Measurements from ENCODE around the gene SEMA4D. TPM values are rescaled to one million over a fixed set of nuclear protein-coding genes. Genes with fewer than 3 reads are reported as not detected.
"Not testable (repeated sequence)": the region's sequence is repeated elsewhere in the genome, so short reads cannot be mapped to it uniquely, and the experiment has no call there.

The SEMA4D gene
- total RNA-seq, 1 donor from 2014 or later: 13.5 TPM

DNA sequence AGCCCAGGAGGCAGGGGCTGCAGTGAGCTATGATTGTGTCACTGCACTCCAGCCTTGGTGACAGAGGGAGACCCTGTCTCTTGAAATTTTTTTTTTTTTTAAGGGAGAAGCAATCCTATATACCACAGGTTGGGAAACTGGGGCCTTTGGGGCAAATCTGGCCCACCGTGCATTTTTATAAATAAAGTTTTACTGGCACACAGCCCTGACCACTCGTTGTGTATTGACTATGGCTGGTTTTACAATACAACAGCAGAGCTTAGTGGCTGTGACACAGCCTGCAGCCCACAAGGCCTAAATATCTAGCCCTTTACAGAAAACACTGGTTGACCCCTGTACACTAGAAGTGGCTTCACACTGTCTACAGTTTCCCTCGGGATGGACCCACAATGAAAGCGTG is 121.6 kb downstream of the SEMA4D start:
- H3K4me1 ChIP-seq: no peaks in the 10 kb centered on the region
- no peak for DNase-seq (ENCODE audit: low spot score in 2 of 2)
- no peak overlapping the region for H3K4me3 ChIP-seq
- TF ChIP-seq, protein P1, sequence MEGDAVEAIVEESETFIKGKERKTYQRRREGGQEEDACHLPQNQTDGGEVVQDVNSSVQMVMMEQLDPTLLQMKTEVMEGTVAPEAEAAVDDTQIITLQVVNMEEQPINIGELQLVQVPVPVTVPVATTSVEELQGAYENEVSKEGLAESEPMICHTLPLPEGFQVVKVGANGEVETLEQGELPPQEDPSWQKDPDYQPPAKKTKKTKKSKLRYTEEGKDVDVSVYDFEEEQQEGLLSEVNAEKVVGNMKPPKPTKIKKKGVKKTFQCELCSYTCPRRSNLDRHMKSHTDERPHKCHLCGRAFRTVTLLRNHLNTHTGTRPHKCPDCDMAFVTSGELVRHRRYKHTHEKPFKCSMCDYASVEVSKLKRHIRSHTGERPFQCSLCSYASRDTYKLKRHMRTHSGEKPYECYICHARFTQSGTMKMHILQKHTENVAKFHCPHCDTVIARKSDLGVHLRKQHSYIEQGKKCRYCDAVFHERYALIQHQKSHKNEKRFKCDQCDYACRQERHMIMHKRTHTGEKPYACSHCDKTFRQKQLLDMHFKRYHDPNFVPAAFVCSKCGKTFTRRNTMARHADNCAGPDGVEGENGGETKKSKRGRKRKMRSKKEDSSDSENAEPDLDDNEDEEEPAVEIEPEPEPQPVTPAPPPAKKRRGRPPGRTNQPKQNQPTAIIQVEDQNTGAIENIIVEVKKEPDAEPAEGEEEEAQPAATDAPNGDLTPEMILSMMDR (IDR thresholded peaks at IDR 0.05): no peak
- H3K36me3 ChIP-seq: peaks cover 5 to 15% of the 10 kb centered on the region in 2 donors
- no peaks in the 10 kb centered on the region for H3K27me3 ChIP-seq
- no peaks in the 10 kb centered on the region for H3K9me3 ChIP-seq
- intact Hi-C loops (cut with DNase I): no loop called here
- H3K27ac ChIP-seq: no peak overlapping the region

DNA sequence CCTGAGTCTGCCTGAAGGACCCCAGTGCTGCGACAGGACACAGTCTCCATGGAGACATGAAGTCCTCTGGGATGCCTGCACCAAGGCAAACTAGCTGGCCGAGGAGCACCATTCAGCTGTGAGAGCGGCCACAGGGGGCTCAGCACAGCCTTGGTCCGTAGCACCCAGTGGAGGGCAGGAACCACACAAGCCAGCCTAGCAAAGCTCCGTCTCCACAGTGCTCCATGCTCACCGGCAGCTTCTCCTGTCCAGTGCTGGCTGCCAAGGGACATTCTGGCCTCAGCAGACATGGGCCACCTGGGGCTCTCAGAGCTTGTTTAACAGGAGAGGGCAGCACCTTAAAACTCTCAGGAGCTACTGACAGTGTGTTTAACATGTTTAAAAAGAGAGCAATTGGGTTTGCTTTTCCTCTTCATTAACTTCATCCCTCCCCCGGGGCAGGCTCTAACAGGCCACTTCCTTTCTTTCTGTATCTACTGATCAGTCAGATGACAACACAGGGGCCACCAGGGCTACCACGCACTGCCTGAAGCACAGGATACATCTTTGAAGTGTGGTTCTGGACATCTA is 122.6 kb downstream of the SEMA4D start:
- Histone ChIP-seq H3K27ac (no peak overlapping the region), H3K4me1 (no peaks in the 10 kb centered on the region), H3K9me3 (no peaks in the 10 kb centered on the region), H3K36me3 (peaks cover 5 to 11% of the 10 kb centered on the region in 2 donors), H3K27me3 (no peaks in the 10 kb centered on the region), H3K4me3 (no peak overlapping the region)
- no peak for DNase-seq (ENCODE audit: low spot score in 2 of 2)
- TF ChIP-seq, protein P1 (IDR thresholded peaks at IDR 0.05): no peak
- intact Hi-C loops (cut with DNase I): no loop called here

DNA sequence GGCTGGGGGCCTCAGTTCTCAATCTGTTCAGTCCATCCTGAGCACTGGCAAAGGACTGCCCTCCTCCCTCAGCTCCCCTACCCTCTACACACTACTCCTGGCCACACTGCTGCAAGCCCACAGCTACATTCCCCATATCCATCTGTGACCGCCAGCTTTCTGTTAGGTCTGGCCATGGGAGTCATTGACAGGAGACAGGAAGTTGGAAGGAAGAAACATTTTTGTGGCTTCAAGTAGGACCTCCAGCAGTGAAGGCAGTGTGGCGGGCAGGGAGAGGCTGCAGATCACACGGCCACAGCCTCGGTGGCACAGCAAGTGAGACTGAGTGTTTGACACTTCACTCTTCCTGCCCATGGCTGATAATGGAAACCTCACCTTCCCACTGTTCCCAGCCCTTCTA is 123.7 kb downstream of the SEMA4D start:
- H3K9me3 ChIP-seq: no peaks in the 10 kb centered on the region
- no peak overlapping the region for H3K4me3 ChIP-seq
- TF ChIP-seq, protein P1 (IDR thresholded peaks at IDR 0.05): no peak
- no peak overlapping the region for H3K27ac ChIP-seq
- intact Hi-C loops (cut with DNase I): no loop called here
- no peaks in the 10 kb centered on the region for H3K4me1 ChIP-seq
- no peak for DNase-seq (ENCODE audit: low spot score in 2 of 2)
- H3K27me3 ChIP-seq: no peaks in the 10 kb centered on the region
- H3K36me3 ChIP-seq: peaks cover 5 to 8% of the 10 kb centered on the region in 2 donors

DNA sequence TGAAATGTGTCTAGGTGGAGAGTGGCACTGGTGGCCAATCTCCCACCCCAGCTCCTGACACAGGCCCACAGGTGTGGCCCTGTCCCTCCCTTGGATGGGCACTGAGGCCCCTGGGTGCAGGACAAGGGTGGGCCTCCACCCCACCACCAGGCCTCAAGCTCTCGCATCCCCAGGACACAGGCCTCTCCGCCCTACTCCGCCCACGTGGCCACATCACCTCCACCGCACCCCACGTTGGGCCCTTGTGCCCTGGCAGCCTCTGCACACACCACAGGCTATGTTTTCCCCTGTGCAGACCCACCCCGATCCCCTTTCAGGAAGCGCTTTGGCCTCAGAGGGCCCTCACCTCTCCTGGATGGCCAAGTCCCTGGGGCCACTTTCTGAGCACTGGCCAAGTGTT is 124.9 kb downstream of the SEMA4D start:
- H3K27me3 ChIP-seq: no peaks in the 10 kb centered on the region
- H3K27ac ChIP-seq: no peak overlapping the region
- no peaks in the 10 kb centered on the region for H3K4me1 ChIP-seq
- H3K9me3 ChIP-seq: no peaks in the 10 kb centered on the region
- TF ChIP-seq, protein P1 (IDR thresholded peaks at IDR 0.05): no peak
- H3K4me3 ChIP-seq: no peak overlapping the region
- intact Hi-C loops (cut with DNase I): no loop called here
- H3K36me3 ChIP-seq: peaks cover 0 to 5% of the 10 kb centered on the region in 2 donors
- DNase-seq (ENCODE audit: low spot score in 2 of 2): no peak

DNA sequence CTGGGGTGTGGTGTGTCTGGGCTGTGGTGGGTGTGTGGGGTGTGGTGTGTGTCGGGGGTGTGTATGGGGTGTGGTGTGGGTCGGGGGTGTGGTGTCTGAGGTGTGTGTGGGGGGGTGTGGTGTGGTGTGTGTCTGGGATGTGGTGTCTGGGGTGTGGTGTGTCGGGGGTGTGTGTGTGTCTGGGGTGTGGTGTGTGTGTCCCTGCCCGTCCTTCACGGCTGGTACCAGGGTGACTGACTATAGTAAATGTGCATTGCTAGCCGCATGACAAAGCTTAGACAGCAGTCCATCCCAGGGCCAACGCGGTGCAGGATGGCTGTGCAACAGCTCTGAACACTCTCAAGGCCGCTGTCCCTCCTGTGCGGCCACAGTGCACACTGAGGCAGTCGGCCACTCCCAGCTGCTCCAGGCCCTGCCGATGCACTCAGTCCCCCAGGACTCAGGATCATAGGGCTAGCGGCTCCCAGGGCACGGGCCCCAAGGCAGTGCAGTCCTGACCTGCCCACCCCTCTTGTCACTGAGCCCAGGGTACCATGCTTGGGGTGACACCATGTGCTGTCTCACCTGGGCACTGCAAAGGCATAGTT is 125.6 kb downstream of the SEMA4D start:
- no peak overlapping the region for H3K27ac ChIP-seq
- no peaks in the 10 kb centered on the region for H3K27me3 ChIP-seq
- H3K9me3 ChIP-seq: no peaks in the 10 kb centered on the region
- DNase-seq (ENCODE audit: low spot score in 2 of 2): no peak
- no peak overlapping the region for H3K4me3 ChIP-seq
- TF ChIP-seq, protein P1 (IDR thresholded peaks at IDR 0.05): no peak
- intact Hi-C loops (cut with DNase I): no loop called here
- peaks cover 0 to 3% of the 10 kb centered on the region in 2 donors for H3K36me3 ChIP-seq
- no peaks in the 10 kb centered on the region for H3K4me1 ChIP-seq

DNA sequence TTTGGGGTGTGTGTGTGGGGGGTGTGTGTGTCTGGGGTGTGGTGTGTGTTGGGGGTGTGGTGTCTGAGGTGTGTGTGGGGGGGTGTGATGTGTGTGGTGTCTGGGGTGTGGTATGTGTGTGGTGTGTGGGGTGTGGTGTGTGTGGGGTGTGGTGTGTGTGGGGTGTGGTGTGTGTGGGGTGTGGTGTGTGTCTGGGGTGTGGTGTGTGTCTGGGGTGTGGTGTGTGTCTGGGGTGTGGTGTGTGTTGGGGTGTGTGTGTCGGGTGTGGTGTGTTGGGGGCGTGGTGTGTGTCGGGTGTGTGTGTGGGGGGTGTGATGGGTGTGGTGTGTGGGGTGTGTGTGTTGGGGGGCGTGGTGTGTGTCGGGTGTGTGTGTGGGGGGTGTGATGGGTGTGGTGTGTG is 126.1 kb downstream of the SEMA4D start:
- H3K4me1 ChIP-seq; DNase-seq (ENCODE audit: low spot score in 2 of 2); H3K27me3 ChIP-seq; intact Hi-C loops (cut with DNase I); H3K4me3 ChIP-seq; H3K36me3 ChIP-seq; H3K9me3 ChIP-seq; H3K27ac ChIP-seq: not testable (repeated sequence)

Data from ascending aorta (tissue), 2 donors.